ENCODE data around the gene C3orf20. TPM values are rescaled to one million over a fixed set of nuclear protein-coding genes. Genes with fewer than 3 reads are reported as not detected.

Gene C3orf20
- total and polyA plus RNA-seq, 2 of the 4 experiments (the other 2 are of a cell fraction), result not detected

GRCh38 chr3:14678015-14678503 lies 3.1 kb downstream of the C3orf20 start:
- H2AK5ac ChIP-seq (ENCODE audit: low read depth, low read length), result no peak overlapping the region
- H2AK9ac ChIP-seq (replicated peaks; ENCODE audit: low read depth, low read length, poor library complexity), result no peak overlapping the region
- BruUV-seq (replicated peaks), result no TSS peak
- H3K56ac ChIP-seq (ENCODE audit: extremely low read depth, insufficient read depth, low read length), result no peak overlapping the region
- H3K9me3 ChIP-seq (ENCODE audit: control insufficient read depth, insufficient read depth, low read length), result no peaks in the 10 kb centered on the region; the same call in 1 of the 2 replicates
- H2BK15ac ChIP-seq (ENCODE audit: low read depth, low read length), result no peak overlapping the region
- H3K9ac ChIP-seq (ENCODE audit: low read depth, low read length), result no peak overlapping the region
- H3K79me1 ChIP-seq (ENCODE audit: low read depth in 1 of 2, low read length in 2 of 2), result no peaks in the 10 kb centered on the region
- H3K4ac ChIP-seq (ENCODE audit: low read depth, low read length), result no peak overlapping the region
- ChIA-PET CTCF (interaction anchor here (1.0 to 5.5 kb wide), 2 partner anchors 27 to 243 kb away, joined by 3 to 30 read pairs; partner anchors contain the start of gene CCDC174), POLR2A (ENCODE audit: unreplicated experiment) (no interaction called here)
- 73% methylated on average over 2 of the region's 7 CpGs; no CpG with 5 or more reads in 1 of the 2 experiments for WGBS, 2 experiments (ENCODE audit: extremely low coverage in 2 of 2, insufficient read length in 1 of 2)
- no peak overlapping the region for H3K4me2 ChIP-seq (ENCODE audit: low read depth, low read length)
- H2AFZ ChIP-seq (replicated peaks; ENCODE audit: low read length, poor library complexity), result no peak overlapping the region
- TF ChIP-seq RAD21 (IDR thresholded peaks at IDR 0.05; ENCODE audit: low read length), result no peak
- TF ChIP-seq CTCF (conservative IDR thresholded peaks at IDR 0.05; ENCODE audit: low read depth, low read length), result no peak
- TF ChIP-seq SMC3 (IDR thresholded peaks at IDR 0.05; ENCODE audit: low read depth, low read length), result no peak
- TF ChIP-seq BHLHE40 (IDR thresholded peaks at IDR 0.05; ENCODE audit: low read depth, low read length), result no peak
- TF ChIP-seq RCOR1 (IDR thresholded peaks at IDR 0.05; ENCODE audit: insufficient replicate concordance, low read length), result no peak
- no peak for TF ChIP-seq MXI1 (IDR thresholded peaks at IDR 0.05; ENCODE audit: borderline replicate concordance, low read depth, low read length)
- no peak for TF ChIP-seq MAFK (IDR thresholded peaks at IDR 0.05; ENCODE audit: low read depth, low read length)
- no peak for TF ChIP-seq POLR2A (IDR thresholded peaks at IDR 0.05; ENCODE audit: low read depth, low read length)
- no peak for TF ChIP-seq NFE2L2 (IDR thresholded peaks at IDR 0.05; ENCODE audit: low read depth, low read length)
- dilution Hi-C loops (cut with HindIII; ENCODE audit: low sequenced_read_pairs, unreplicated experiment) (no loop called here), intact Hi-C loops (cut with micrococcal nuclease) (no loop called here), in situ Hi-C loops (cut with MboI; ENCODE audit: low sequenced_read_pairs) (no loop called here)
- no peaks in the 10 kb centered on the region for H3K36me3 ChIP-seq (ENCODE audit: control insufficient read depth, insufficient read depth, low read length)
- H2BK120ac ChIP-seq (ENCODE audit: low read depth, low read length), result no peak overlapping the region
- H4K8ac ChIP-seq (ENCODE audit: low read depth in 2 of 2, low read length in 2 of 2), result no peak overlapping the region
- no peak overlapping the region for H3K4me3 ChIP-seq (ENCODE audit: insufficient read depth, low read depth, low read length)
- H3K4me1 ChIP-seq (ENCODE audit: control insufficient read depth, insufficient read depth, low read length), result no peaks in the 10 kb centered on the region
- DNase-seq, result no peak
- no peak overlapping the region for H2BK5ac ChIP-seq (ENCODE audit: low read depth, low read length, poor library complexity, severe bottlenecking)
- H4K91ac ChIP-seq (ENCODE audit: insufficient read depth, low read depth, low read length), result no peak overlapping the region
- H4K20me1 ChIP-seq (ENCODE audit: insufficient read depth, low read length), result no peaks in the 10 kb centered on the region
- no peak overlapping the region for H4K5ac ChIP-seq (ENCODE audit: low read depth, low read length)
- H3K9me1 ChIP-seq (ENCODE audit: insufficient read depth, low read length), result peaks cover 4% of the 10 kb centered on the region; the same call in 1 of the 2 replicates
- H3K14ac ChIP-seq (replicated peaks; ENCODE audit: low read depth, low read length), result no peak overlapping the region
- no peak overlapping the region for H3K18ac ChIP-seq (ENCODE audit: low read depth, low read length)
- no peak for ATAC-seq (ENCODE audit: low read depth)
- no peak overlapping the region for H2BK20ac ChIP-seq (ENCODE audit: low read depth, low read length)
- no peak overlapping the region for H3K23ac ChIP-seq (ENCODE audit: low read depth, low read length)
- no peak overlapping the region for H3K27ac ChIP-seq (ENCODE audit: insufficient read depth, low read length)
- H3K27me3 ChIP-seq (ENCODE audit: control insufficient read depth, insufficient read depth, low read length), result no peaks in the 10 kb centered on the region
